Brain microvascular endothelial cell (primary cell): ENCODE measurements around the gene BARD1.

Experiments used
- DNase-seq: peaks from one replicate; pipeline ENCODE4 v3.0.0-alpha.2; 2020
- H3K27ac ChIP-seq: fragments of 250-450 bp; sonication (Bioruptor Pico); 2 replicates; pipeline ENCODE4 v1.5.1; 2020; ENCODE audit warnings: mild to moderate bottlenecking, moderate library complexity
- H3K27me3 ChIP-seq: fragments of 250-450 bp; sonication (Bioruptor Pico); replicated peaks from 2 replicates; pipeline ENCODE4 v1.5.1; 2020; ENCODE audit warnings: mild to moderate bottlenecking
- H3K36me3 ChIP-seq: fragments of 250-450 bp; sonication (Bioruptor Pico); replicated peaks from 2 replicates; pipeline ENCODE4 v1.5.1; 2020; ENCODE audit warnings: mild to moderate bottlenecking
- H3K4me3 ChIP-seq: 2 replicates; pipeline ENCODE4 v1.5.1; 2011; ENCODE audit warnings: low read depth, mild to moderate bottlenecking, control low read depth, low read length, moderate library complexity
- in situ Hi-C: cut with HindIII; loops from 2 replicates; pipeline ENCODE4 v1.10.0; 2017; ENCODE audit warnings: low sequenced_read_pairs, low pct_ligation_motif_present
- TF ChIP-seq, protein P1 (sequence below): IDR thresholded peaks from 2 replicates; pipeline ENCODE4 v1.5.1; 2011; ENCODE audit warnings: low read depth, mild to moderate bottlenecking, moderate library complexity, low read length, control low read depth, inconsistent platforms; ENCODE audit errors: missing control alignments

BARD1 gene

DNA sequence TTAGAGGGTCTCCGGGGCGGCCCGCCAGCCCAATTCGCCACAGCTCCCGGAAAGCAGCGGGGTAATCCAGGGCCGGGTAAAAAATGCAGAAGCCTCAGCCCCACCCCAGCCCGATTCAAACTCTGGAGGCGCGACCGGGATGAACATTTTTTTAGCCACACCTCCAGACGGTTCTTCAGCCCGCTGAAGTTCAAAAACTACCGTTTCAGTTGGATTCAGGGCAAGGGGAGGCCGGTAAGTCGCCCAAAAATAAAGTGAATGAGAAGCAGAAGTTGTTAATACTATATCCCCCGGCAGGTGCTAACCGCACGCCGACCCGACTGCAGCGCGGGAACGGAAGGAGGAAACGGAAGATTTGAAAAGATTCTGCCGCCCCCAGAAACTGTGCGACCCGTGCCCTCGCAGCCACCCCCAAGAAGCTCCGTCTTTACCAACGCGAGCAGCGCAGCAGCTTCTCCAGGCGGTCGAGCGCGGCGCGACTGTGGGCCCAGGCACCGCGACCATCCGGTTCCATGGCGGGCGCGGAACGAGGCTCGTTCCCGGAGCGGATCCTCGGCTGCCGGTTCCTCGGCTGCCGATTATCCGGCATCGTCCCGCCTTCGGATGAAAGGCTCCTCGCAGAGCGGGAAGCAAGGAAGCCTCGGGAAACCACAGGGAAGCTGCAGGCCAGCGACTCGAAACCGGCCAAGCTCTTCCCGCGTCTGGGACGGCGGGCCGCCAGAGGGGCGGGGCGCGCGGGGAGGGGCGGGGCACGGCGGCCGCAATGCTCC, at the start of gene BARD1:
BARD1 (minus strand) TSS at position 703 of the 770 bp plus-strand sequence; CDS start at position 589, 114 bp downstream.
- TF ChIP-seq, protein P1, sequence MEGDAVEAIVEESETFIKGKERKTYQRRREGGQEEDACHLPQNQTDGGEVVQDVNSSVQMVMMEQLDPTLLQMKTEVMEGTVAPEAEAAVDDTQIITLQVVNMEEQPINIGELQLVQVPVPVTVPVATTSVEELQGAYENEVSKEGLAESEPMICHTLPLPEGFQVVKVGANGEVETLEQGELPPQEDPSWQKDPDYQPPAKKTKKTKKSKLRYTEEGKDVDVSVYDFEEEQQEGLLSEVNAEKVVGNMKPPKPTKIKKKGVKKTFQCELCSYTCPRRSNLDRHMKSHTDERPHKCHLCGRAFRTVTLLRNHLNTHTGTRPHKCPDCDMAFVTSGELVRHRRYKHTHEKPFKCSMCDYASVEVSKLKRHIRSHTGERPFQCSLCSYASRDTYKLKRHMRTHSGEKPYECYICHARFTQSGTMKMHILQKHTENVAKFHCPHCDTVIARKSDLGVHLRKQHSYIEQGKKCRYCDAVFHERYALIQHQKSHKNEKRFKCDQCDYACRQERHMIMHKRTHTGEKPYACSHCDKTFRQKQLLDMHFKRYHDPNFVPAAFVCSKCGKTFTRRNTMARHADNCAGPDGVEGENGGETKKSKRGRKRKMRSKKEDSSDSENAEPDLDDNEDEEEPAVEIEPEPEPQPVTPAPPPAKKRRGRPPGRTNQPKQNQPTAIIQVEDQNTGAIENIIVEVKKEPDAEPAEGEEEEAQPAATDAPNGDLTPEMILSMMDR, result no peak
- Histone ChIP-seq H3K27me3 (no peaks in the 10 kb centered on the region), H3K4me3 (peak within 1 kb of the TSS; percentile 93), H3K36me3 (no peaks in the 10 kb centered on the region), H3K27ac (peak within 1 kb of the TSS; percentile 78)
- peak; percentile 58 for DNase-seq
- in situ Hi-C loops, result no loop called here

DNA sequence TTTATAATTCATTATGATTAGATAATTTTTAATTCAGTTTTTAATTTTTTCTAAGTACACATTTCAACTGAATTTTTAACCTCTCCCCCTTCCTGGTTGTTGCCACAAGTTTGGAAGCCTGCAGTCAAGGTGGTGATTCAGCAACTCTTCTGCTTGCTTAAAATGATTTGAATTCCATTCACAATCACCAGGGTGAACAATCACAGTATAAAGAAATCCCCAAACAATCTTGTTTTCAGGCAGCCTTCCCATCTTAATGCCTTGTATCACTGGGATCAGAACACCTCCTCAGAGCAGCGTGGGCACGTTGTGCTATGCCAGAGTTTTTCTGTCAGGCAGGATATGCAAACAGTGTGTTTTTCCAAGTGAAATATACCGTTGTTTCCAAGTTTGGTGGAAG, 46.7 kb upstream of the BARD1 start:
- TF ChIP-seq, protein P1, result no peak
- Histone ChIP-seq H3K27me3 (no peaks in the 10 kb centered on the region), H3K4me3 (no peak overlapping the region), H3K27ac (no peak overlapping the region), H3K36me3 (no peaks in the 10 kb centered on the region)
- in situ Hi-C loops, result no loop called here
- DNase-seq, result peak; percentile 14

DNA sequence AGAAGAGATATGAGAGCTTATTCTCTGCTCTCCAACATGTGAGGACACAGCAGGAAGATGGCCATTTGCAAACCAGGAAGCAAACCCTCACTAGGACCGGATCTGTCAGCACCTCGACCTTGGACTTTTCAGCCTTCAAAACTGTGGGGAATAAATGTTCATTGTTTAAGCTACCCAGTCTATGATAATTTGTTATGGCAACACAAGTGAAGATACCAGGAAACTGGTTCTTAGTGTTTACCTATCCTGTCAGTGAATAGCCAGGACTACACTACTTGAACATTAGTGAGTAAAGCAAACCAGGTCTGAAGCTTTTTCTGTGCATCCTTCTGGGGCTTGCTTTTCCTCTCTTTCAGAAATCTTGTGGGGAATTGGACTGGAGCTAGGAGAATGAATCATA, 44.4 kb upstream of the BARD1 start:
- H3K27ac ChIP-seq, result no peak overlapping the region
- TF ChIP-seq, protein P1, result no peak
- no peak for DNase-seq
- in situ Hi-C loops, result no loop called here
- no peaks in the 10 kb centered on the region for H3K36me3 ChIP-seq
- H3K4me3 ChIP-seq, result no peak overlapping the region
- no peaks in the 10 kb centered on the region for H3K27me3 ChIP-seq

DNA sequence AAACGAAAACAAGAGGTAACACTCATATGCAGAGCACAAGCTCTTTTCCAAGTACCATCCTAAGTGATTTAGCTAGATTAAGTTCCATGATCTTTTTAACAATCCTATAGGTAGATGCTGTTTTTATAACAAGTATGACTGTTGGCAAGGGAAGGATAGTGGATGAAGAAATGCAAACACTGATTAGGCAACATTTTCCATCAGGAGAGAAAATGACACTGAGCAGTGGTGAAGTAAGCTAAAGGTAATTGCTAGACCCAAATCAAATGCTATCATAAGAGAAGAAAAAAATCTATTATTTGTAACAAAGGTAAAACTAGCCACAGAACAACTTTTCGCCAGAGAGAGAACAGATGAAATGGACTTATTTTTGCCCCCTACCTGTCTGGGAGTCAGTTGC, 34.3 kb upstream of the BARD1 start:
- TF ChIP-seq, protein P1, result no peak
- in situ Hi-C loops, result no loop called here

DNA sequence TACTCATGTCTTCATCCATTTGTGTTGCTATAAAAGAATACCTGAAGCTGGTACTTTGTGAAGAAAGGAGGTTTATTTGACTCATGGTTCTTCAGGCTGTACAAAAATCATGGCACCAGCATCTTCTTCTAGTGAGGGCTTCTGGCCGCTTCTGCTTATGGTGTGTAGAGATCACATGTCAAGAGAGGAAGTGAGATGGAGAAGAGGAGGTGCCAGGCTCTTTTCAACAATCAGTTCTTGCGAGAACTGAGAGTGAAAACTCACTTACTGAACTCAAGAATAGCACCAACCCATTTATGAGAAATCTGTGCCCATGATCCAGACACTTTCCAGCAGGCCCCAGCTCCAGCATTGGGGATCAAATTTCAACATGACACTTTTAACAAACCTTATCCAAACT, 30.0 kb upstream of the BARD1 start:
- no peak for DNase-seq
- no peaks in the 10 kb centered on the region for H3K27me3 ChIP-seq
- in situ Hi-C loops, result no loop called here

More for the DNA sequence above, 34.3 kb upstream of the BARD1 start:
- H3K36me3 ChIP-seq, result no peaks in the 10 kb centered on the region
- H3K27ac ChIP-seq, result no peak overlapping the region
- DNase-seq, result no peak
- H3K27me3 ChIP-seq, result no peaks in the 10 kb centered on the region
- no peak overlapping the region for H3K4me3 ChIP-seq

More for the DNA sequence above, 30.0 kb upstream of the BARD1 start:
- Histone ChIP-seq H3K36me3 (no peaks in the 10 kb centered on the region), H3K27ac (no peak overlapping the region), H3K4me3 (no peak overlapping the region)
- TF ChIP-seq, protein P1, result no peak
